Mucosa of stomach (tissue), 1 donor: ENCODE data around the gene OXSR1.
A peak's percentile ranks its signal among the peaks of the same experiment; 100 is the strongest.

Experiments used
- H3K27me3 ChIP-seq: one replicate; pipeline ENCODE4 v1.7.0; 2013; ENCODE audit warnings: mild to moderate bottlenecking, low read length; ENCODE audit not compliant: control insufficient read depth, insufficient read depth
- H3K36me3 ChIP-seq: one replicate; pipeline ENCODE4 v1.7.0; 2013; ENCODE audit warnings: low read length; ENCODE audit not compliant: control insufficient read depth, insufficient read depth
- H3K4me1 ChIP-seq: one replicate; pipeline ENCODE4 v1.7.0; 2013; ENCODE audit warnings: mild to moderate bottlenecking, low read length; ENCODE audit not compliant: control insufficient read depth, insufficient read depth
- H3K4me3 ChIP-seq: one replicate; pipeline ENCODE4 v1.7.0; 2013; ENCODE audit warnings: low read length
- H3K9ac ChIP-seq: one replicate; pipeline ENCODE4 v1.7.0; 2013; ENCODE audit warnings: mild to moderate bottlenecking, low read length, moderate library complexity
- H3K9me3 ChIP-seq: one replicate; pipeline ENCODE4 v1.7.0; 2013; ENCODE audit warnings: mild to moderate bottlenecking, low read length, moderate library complexity; ENCODE audit not compliant: control insufficient read depth
- donor health status: Pancreatic carcinoma.

The OXSR1 gene

GRCh38 chr3:38140326-38141172 lies 24.8 kb upstream of the OXSR1 start:
- H3K4me1 ChIP-seq: peaks cover 23% of the 10 kb centered on the region
- H3K9me3 ChIP-seq: no peaks in the 10 kb centered on the region
- H3K36me3 ChIP-seq: peaks cover 12% of the 10 kb centered on the region
- no peaks in the 10 kb centered on the region for H3K27me3 ChIP-seq
- H3K4me3 ChIP-seq: no peak overlapping the region
- peak overlapping the region; percentile 89 for H3K9ac ChIP-seq

DNA sequence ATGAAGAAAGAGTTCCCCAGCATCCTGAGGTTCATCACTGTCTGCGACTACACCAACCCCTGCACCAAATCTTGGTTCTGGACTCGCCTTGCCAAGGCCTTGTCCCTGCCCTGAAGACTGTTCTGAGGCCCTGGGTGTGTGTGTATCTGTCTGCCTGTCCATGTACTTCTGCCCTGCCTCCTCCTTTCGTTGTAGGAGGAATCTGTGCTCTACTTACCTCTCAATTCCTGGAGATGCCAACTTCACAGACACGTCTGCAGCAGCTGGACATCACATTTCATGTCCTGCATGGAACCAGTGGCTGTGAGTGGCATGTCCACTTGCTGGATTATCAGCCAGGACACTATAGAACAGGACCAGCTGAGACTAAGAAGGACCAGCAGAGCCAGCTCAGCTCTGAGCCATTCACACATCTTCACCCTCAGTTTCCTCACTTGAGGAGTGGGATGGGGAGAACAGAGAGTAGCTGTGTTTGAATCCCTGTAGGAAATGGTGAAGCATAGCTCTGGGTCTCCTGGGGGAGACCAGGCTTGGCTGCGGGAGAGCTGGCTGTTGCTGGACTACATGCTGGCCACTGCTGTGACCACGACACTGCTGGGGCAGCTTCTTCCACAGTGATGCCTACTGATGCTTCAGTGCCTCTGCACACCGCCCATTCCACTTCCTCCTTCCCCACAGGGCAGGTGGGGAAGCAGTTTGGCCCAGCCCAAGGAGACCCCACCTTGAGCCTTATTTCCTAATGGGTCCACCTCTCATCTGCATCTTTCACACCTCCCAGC lies 24.0 kb upstream of the OXSR1 start:
- H3K9ac ChIP-seq: no peak overlapping the region

DNA sequence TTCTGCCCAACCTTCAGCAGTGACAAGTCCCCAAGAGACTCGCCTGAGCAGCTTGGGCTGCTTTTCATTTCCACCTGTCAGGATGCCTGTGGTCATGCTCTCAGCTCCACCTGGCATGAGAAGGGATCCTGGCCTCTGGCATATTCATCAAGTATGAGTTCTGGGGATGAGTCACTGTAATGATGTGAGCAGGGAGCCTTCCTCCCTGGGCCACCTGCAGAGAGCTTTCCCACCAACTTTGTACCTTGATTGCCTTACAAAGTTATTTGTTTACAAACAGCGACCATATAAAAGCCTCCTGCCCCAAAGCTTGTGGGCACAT lies 23.4 kb upstream of the OXSR1 start:
- Histone ChIP-seq H3K4me1 (peaks cover 23% of the 10 kb centered on the region), H3K27me3 (no peaks in the 10 kb centered on the region), H3K9ac (no peak overlapping the region), H3K4me3 (no peak overlapping the region), H3K9me3 (no peaks in the 10 kb centered on the region), H3K36me3 (peaks cover 12% of the 10 kb centered on the region)

More for the DNA sequence above, 24.0 kb upstream of the OXSR1 start:
- H3K4me3 ChIP-seq: no peak overlapping the region
- H3K27me3 ChIP-seq: no peaks in the 10 kb centered on the region
- peaks cover 23% of the 10 kb centered on the region for H3K4me1 ChIP-seq
- no peaks in the 10 kb centered on the region for H3K9me3 ChIP-seq
- H3K36me3 ChIP-seq: peaks cover 12% of the 10 kb centered on the region

- no peak overlapping the region for H3K4me3 ChIP-seq
- no peaks in the 10 kb centered on the region for H3K27me3 ChIP-seq
- H3K4me1 ChIP-seq: peaks cover 17% of the 10 kb centered on the region
- H3K36me3 ChIP-seq: peaks cover 12% of the 10 kb centered on the region
- no peak overlapping the region for H3K9ac ChIP-seq
- H3K9me3 ChIP-seq: no peaks in the 10 kb centered on the region
Measured at GRCh38 chr3:38142959-38143358, 22.4 kb upstream of the OXSR1 start.

DNA sequence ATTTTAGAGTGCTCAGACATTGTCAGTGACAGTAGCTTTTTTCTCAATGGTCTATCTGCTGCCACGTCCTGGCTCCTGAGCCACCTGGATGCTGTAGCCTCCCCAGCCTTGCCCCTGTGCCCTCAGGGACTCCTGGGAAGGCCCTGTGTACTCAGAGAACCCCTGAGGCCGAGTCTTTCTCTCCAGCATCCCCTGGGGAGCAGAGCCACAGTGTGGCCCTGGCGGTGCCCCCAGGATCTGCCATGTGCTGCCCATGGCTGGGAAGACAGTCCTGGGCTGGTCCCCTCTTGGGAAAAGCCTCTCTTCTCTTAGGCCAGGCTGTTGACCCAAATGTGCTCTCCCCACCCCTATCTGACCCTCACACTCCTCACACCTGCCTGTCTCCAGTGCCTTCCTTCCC lies 21.8 kb upstream of the OXSR1 start:
- no peaks in the 10 kb centered on the region for H3K9me3 ChIP-seq
- peaks cover 15% of the 10 kb centered on the region for H3K4me1 ChIP-seq
- H3K4me3 ChIP-seq: no peak overlapping the region
- H3K9ac ChIP-seq: no peak overlapping the region
- H3K36me3 ChIP-seq: peaks cover 12% of the 10 kb centered on the region
- H3K27me3 ChIP-seq: no peaks in the 10 kb centered on the region

GRCh38 chr3:38146504-38146903 lies 18.8 kb upstream of the OXSR1 start:
- Histone ChIP-seq H3K4me3 (no peak overlapping the region), H3K4me1 (peaks cover 6% of the 10 kb centered on the region), H3K9ac (no peak overlapping the region), H3K9me3 (no peaks in the 10 kb centered on the region), H3K27me3 (no peaks in the 10 kb centered on the region), H3K36me3 (peaks cover 7% of the 10 kb centered on the region)

DNA sequence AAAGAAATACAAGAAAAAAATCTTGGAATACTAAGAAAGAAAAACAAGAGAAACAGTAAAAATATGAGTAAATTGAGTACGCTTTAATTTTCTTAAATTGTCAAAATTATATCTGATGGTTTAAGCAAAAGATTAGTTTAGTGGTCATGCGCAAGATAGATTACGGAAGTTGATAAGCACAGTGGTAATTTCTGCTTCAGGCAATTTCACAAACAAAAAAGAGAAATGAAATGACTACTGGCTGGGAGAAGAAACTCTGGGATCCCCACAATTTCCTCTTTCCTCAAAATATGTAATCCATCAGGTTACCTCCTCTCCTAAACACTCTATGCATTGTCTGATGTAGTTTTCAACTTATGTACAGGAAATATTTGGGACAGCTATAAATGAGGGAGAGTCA lies 17.9 kb upstream of the OXSR1 start:
- Histone ChIP-seq H3K36me3 (no peaks in the 10 kb centered on the region), H3K4me1 (peaks cover 14% of the 10 kb centered on the region), H3K9me3 (no peaks in the 10 kb centered on the region), H3K4me3 (no peak overlapping the region), H3K9ac (no peak overlapping the region), H3K27me3 (no peaks in the 10 kb centered on the region)

DNA sequence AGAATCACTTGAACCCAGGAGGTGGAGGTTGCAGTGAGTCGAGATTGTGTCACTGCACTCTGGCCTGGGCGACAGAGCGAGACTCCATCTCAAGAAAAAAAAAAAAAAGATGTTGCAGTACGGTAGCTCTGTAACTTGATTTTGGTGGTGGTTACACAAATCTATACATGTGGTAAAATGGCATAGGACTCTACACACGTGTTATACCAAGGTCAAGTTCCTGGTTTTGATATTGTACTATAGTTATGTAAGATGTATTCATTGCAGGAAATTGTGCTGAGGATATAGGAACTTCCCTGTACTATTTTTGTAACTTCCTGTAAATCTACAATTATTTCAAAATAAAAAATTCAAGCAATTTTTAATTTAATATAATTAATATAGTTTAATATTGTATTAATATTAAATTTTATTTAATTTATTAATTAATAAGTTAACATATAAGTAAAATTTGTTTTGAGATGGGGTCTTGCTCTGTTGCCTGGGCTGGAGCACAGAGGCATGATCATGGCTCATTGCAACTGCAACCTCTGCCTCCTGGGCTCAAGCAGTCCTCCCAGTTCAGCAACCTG lies 16.9 kb upstream of the OXSR1 start:
- Histone ChIP-seq H3K36me3 (no peaks in the 10 kb centered on the region), H3K9me3 (no peaks in the 10 kb centered on the region), H3K27me3 (no peaks in the 10 kb centered on the region), H3K9ac (no peak overlapping the region), H3K4me1 (peaks cover 21% of the 10 kb centered on the region), H3K4me3 (no peak overlapping the region)

- no peaks in the 10 kb centered on the region for H3K27me3 ChIP-seq
- H3K36me3 ChIP-seq: no peaks in the 10 kb centered on the region
- H3K4me1 ChIP-seq: peaks cover 34% of the 10 kb centered on the region
- H3K9me3 ChIP-seq: no peaks in the 10 kb centered on the region
- H3K9ac ChIP-seq: no peak overlapping the region
- no peak overlapping the region for H3K4me3 ChIP-seq
Measured at GRCh38 chr3:38149708-38150107, 15.6 kb upstream of the OXSR1 start.

DNA sequence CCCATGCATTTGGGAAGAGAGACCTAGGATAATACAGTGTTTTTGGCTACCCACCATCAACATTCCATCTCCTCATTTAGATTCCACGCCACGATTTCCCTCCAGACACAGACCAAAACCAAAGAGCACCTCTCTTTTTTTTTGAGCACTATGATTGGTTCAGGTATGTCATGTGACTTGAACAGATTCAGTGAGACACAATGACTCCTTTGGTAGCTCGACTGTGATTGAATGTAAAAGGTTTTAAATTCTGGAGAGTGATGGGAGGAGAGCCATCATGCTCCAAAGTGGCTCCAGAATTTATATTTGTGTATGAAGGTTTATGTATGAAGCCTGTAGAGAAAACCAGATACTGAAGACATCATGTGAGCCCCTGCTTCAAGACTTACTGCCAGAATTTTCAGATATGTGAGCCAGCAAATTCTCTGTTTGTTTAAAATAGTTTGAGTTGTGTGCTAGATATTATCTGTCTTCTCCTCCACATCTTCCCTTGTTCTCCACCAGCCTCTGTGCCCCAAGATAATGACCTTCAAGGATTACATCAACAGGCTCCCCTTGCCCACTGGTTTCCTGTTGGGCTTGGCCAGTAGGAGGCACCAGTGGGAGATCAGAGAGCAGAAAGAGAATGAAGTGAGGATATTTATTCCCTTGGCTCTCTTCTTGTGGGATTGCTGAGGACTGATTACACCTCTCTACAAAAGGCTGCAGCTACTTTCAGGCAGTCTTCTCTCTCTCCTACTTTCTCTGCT lies 14.4 kb upstream of the OXSR1 start:
- H3K4me1 ChIP-seq: peaks cover 41% of the 10 kb centered on the region

DNA sequence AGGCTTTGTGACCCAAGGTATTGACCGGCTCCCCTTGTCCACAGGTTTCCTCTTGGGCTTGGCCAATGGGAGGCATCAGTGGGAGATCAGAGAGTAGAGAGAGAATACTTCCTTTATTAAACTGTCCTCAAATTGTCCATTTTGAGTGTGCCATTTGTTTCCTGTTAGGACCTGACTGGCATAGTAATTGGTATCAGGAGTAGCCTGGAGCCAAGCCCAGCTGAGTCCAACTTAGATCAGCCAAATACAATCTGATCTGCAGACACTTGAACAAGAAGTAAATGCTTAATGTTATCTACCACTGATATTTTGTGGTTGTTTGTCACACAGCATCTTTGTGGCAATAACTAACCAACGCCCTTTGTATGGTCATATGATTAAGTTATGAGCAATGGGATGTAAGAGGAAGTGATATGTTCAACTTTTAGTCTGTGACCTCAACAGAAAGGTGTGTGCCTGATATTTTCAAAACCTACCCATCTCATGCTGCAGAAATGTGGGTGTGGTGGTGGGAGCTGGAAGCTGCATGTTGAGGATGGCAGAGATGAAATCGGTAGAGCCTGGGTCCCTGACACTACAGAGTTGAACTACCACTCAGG lies 13.6 kb upstream of the OXSR1 start:
- Histone ChIP-seq H3K9ac (no peak overlapping the region), H3K36me3 (no peaks in the 10 kb centered on the region), H3K4me3 (no peak overlapping the region), H3K9me3 (no peaks in the 10 kb centered on the region), H3K4me1 (peaks cover 41% of the 10 kb centered on the region), H3K27me3 (no peaks in the 10 kb centered on the region)

More for the DNA sequence above, 14.4 kb upstream of the OXSR1 start:
- Histone ChIP-seq H3K4me3 (no peak overlapping the region), H3K36me3 (no peaks in the 10 kb centered on the region), H3K27me3 (no peaks in the 10 kb centered on the region), H3K9me3 (no peaks in the 10 kb centered on the region), H3K9ac (no peak overlapping the region)
